Gastrocnemius medialis (tissue), 4 donors: ENCODE data around the gene KIF1A. TPM values are rescaled to one million over a fixed set of nuclear protein-coding genes. Genes with fewer than 3 reads are reported as not detected.

Experiments
- ATAC-seq, 2 donors: fragments of 150-250 bp; one replicate each; pipeline ENCODE4 v1.9.1; 2016
- DNase-seq, 2 donors: peaks; one replicate each; pipeline ENCODE4 v3.0.0-alpha.2; 2019
- H3K27ac ChIP-seq, 4 donors: fragments of 200-600 bp; sonication (generic); 1 replicate in 1 of 4; 2 replicates in 3 of 4; pipeline ENCODE4 v1.5.1; 2016 to 2018; ENCODE audit warnings: mild to moderate bottlenecking in 2 of 4, moderate library complexity in 1 of 4
- H3K27me3 ChIP-seq, 3 donors: fragments of 200-600 bp; sonication (generic) in 2 of 3; 1 replicate in 1 of 3; 2 replicates in 2 of 3; pipeline versions ENCODE4 v1.5.1 to v1.6.0; 2016 to 2019; ENCODE audit warnings: mild to moderate bottlenecking in 1 of 3, moderate library complexity in 1 of 3
- H3K36me3 ChIP-seq, 2 donors: fragments of 200-600 bp; sonication (generic) in 1 of 2; one replicate each; pipeline ENCODE4 v1.5.1; 2017 to 2018
- H3K4me1 ChIP-seq, 2 donors: fragments of 200-600 bp; sonication (generic) in 1 of 2; one replicate each; pipeline ENCODE4 v1.5.1; 2016 to 2017; ENCODE audit warnings: mild to moderate bottlenecking in 2 of 2
- H3K4me3 ChIP-seq, 4 donors: fragments of 200-600 bp; sonication (generic) in 3 of 4; 1 replicate in 1 of 4; 2 replicates in 3 of 4; pipeline ENCODE4 v1.5.1; 2016 to 2019; ENCODE audit warnings: mild to moderate bottlenecking in 2 of 4
- H3K9me3 ChIP-seq, 3 donors: fragments of 200-600 bp; sonication (generic) in 2 of 3; 1 replicate in 1 of 3; 2 replicates in 2 of 3; pipeline ENCODE4 v1.5.1; 2016 to 2019
- POLR2A ChIP-seq, 2 donors: fragments of 450-650 bp; IDR thresholded peaks; one replicate each; pipeline ENCODE4 v1.6.1; 2017; ENCODE audit warnings: antibody characterized with exemption in 2 of 2, mild to moderate bottlenecking in 2 of 2, moderate library complexity in 2 of 2
- in situ Hi-C, 4 donors: fragments of 200-750 bp; cut with MboI; loops; one replicate each; pipeline versions ENCODE4 v1.15.0 to v1.8.0; 2017; ENCODE audit warnings: low sequenced_read_pairs in 4 of 4
- intact Hi-C: fragments of 100-400 bp; cut with DNase I; formaldehyde crosslinking; loops from one replicate; pipeline ENCODE4 v1.15.1; 2023; ENCODE audit warnings: low total_unique reads
- total RNA-seq, 4 donors: library from RNA; depleted of rRNA; stranded (reverse); fragments of >200 nt; gene quantifications; one replicate each; pipeline versions ENCODE4 v1.1.0 to v1.2.3, GENCODE V29; 2016
- TF ChIP-seq, protein P1 (sequence below), 5 experiments: fragments of 450-650 bp in 3 of 5; fragments of 200-600 bp in 2 of 5; sonication (generic) in 2 of 5; IDR thresholded peaks in 4 of 5; conservative IDR thresholded peaks in 1 of 5; 1 replicate in 4 of 5; 2 replicates in 1 of 5; pipeline ENCODE4 v1.5.1; 2016 to 2019; ENCODE audit warnings: antibody characterized with exemption in 5 of 5, mild to moderate bottlenecking in 3 of 5, moderate library complexity in 3 of 5

The KIF1A gene
- total RNA-seq, 4 donors from 2014 or later, result 0.05 to 0.33 (median 0.09) TPM; not detected in 1

DNA sequence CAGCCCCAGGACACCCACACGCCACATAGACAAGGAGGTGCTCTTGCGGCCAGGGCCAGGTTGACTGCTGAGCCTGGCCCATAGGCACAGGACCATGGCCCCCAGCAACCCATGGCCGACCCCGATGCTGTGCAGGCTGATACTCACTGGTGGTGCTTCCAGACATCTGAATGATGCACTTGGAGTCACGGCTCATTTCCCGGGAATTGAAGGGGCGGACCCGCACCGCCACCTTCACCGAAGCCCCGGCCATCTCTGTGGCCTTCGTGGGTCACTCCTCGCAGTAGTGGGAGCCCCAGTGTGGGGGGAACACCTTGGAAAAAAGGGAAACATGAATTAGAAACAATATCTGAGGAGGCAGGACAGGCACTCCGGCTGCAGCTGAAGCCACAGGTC lies 22.5 kb downstream of the KIF1A start:
- no peaks in the 10 kb centered on the region for H3K36me3 ChIP-seq
- H3K4me1 ChIP-seq, result peaks cover 0 to 3% of the 10 kb centered on the region in 2 donors
- in situ Hi-C loops (no loop called here), intact Hi-C loops (no loop called here)
- H3K27ac ChIP-seq, result no peak overlapping the region
- DNase-seq (no peak), ATAC-seq (no peak)
- TF ChIP-seq, protein P1, sequence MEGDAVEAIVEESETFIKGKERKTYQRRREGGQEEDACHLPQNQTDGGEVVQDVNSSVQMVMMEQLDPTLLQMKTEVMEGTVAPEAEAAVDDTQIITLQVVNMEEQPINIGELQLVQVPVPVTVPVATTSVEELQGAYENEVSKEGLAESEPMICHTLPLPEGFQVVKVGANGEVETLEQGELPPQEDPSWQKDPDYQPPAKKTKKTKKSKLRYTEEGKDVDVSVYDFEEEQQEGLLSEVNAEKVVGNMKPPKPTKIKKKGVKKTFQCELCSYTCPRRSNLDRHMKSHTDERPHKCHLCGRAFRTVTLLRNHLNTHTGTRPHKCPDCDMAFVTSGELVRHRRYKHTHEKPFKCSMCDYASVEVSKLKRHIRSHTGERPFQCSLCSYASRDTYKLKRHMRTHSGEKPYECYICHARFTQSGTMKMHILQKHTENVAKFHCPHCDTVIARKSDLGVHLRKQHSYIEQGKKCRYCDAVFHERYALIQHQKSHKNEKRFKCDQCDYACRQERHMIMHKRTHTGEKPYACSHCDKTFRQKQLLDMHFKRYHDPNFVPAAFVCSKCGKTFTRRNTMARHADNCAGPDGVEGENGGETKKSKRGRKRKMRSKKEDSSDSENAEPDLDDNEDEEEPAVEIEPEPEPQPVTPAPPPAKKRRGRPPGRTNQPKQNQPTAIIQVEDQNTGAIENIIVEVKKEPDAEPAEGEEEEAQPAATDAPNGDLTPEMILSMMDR (IDR thresholded peaks at IDR 0.05 in 4 of 5, conservative IDR thresholded peaks at IDR 0.05 in 1 of 5), result no peak
- TF ChIP-seq POLR2A (IDR thresholded peaks at IDR 0.05), result no peak
- peaks cover 20 to 32% (median 22%) of the 10 kb centered on the region in 3 donors for H3K27me3 ChIP-seq
- no peak overlapping the region for H3K4me3 ChIP-seq
- no peaks in the 10 kb centered on the region for H3K9me3 ChIP-seq

DNA sequence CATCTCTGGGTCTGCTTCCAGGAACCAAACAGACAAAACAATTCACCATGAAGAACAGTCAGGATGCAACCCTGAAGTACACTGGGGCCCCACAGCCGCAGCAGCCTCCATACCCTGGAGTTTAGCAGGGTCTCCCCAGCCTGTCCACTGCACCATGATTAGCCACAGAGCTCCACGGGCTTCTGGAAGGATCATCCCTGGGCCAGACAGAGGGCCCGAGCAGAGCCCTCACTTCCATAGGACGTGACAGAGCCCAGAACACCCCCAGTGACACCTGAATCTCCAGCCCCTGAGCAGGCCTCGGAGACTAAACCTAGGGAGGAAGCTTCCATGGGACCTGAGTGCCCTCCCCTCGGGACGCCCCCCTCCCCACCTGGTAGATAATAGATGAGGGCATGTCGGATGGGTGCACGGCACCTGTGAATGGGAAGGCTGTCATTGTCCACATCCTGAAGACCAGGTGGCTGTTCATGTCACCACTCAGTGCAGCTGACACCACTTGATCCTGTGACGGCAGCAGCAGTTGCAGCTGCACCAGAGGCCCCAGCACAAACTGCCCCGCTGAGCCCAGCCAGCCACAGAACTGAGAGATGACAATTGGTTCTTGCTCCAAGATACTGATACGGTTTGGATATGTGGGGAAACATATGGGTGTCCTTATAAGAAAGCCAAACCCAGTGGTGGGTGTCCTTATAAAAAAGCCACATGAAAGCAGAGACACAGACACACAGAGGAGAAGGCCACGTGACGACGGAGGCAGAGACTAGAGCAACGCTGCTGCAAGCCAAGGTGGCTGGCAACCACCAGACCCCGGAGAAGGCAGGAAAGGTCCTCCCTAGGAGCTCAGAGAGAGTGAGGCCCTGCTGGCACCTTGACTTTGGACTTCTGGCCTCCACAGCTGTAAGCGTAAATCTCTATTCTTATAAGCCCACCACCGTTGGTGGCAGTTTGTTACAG lies 23.2 kb downstream of the KIF1A start:
- in situ Hi-C loops, result no loop called here
- intact Hi-C loops, result no loop called here
- TF ChIP-seq, protein P1 (IDR thresholded peaks at IDR 0.05 in 4 of 5, conservative IDR thresholded peaks at IDR 0.05 in 1 of 5), result no peak
- no peak for TF ChIP-seq POLR2A (IDR thresholded peaks at IDR 0.05)
- Histone ChIP-seq H3K36me3 (no peaks in the 10 kb centered on the region), H3K27ac (no peak overlapping the region), H3K4me3 (no peak overlapping the region), H3K4me1 (peaks cover 0 to 3% of the 10 kb centered on the region in 2 donors), H3K9me3 (no peaks in the 10 kb centered on the region), H3K27me3 (peaks cover 20 to 31% (median 22%) of the 10 kb centered on the region in 3 donors)
- no peak for ATAC-seq
- DNase-seq, result peak in 1 of 2 donors; percentile 1

DNA sequence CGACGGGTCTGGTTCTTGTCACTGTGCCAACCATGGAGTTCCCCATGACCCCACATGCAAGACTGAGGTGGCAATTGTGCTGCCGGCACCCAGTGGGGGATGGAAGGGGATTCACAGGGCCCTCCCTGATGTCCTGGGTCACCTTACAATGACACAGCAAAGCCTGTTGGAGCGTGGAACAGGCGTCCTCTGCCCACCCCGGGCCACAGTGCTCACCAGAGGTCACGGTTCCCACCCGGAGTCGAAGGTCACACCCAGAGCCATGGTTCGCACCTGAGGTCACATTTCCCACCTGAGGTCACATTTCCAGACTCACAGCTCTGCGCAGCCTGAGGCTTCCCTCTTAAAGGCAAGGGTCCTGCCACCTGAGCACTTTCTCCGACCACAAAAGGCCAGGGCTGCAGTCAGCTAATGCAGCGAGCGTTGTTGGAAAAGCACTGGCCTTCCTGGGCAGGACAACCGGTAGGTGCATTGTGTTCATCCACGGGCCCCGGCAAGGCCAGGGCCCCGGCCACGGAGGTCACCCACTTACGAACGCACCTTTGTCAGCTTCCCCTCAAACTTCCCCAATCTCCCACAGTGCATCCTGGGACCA lies 24.0 kb downstream of the KIF1A start:
- intact Hi-C loops, result no loop called here
- Histone ChIP-seq H3K4me3 (no peak overlapping the region), H3K27me3 (peaks cover 20 to 27% (median 22%) of the 10 kb centered on the region in 3 donors), H3K4me1 (peaks cover 0 to 3% of the 10 kb centered on the region in 2 donors), H3K36me3 (no peaks in the 10 kb centered on the region), H3K9me3 (no peaks in the 10 kb centered on the region), H3K27ac (no peak overlapping the region)
- in situ Hi-C loops, result no loop called here
- no peak for DNase-seq
- TF ChIP-seq, protein P1 (IDR thresholded peaks at IDR 0.05 in 4 of 5, conservative IDR thresholded peaks at IDR 0.05 in 1 of 5), result no peak
- TF ChIP-seq POLR2A (IDR thresholded peaks at IDR 0.05), result no peak
- no peak for ATAC-seq

DNA sequence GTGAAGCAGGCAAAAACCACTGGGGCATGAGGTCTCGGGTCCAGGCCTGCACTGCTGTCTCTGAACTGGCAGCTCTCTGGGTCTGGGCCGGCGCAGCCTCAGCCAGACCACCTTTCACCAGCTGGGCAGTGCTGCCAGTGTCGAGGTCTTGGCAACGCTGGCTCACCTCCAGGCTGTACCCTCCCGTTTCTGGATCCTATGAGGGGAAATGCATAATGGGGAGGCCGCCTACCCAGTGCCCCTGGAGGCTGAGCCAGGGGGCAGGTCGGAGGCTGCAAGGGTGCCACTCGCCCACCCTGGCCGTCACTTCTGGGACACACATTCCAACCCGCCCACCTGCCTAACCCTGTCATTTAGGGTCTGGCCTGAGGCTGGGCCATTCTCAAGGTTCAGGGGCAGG lies 24.6 kb downstream of the KIF1A start:
- H3K27ac ChIP-seq, result no peak overlapping the region
- no peaks in the 10 kb centered on the region for H3K9me3 ChIP-seq
- DNase-seq (no peak), ATAC-seq (no peak)
- H3K4me3 ChIP-seq, result no peak overlapping the region
- peaks cover 16 to 26% (median 20%) of the 10 kb centered on the region in 3 donors for H3K27me3 ChIP-seq
- in situ Hi-C loops (no loop called here), intact Hi-C loops (no loop called here)
- H3K36me3 ChIP-seq, result no peaks in the 10 kb centered on the region
- peaks cover 0 to 3% of the 10 kb centered on the region in 2 donors for H3K4me1 ChIP-seq
- no peak for TF ChIP-seq POLR2A (IDR thresholded peaks at IDR 0.05)
- TF ChIP-seq, protein P1 (IDR thresholded peaks at IDR 0.05 in 4 of 5, conservative IDR thresholded peaks at IDR 0.05 in 1 of 5), result no peak
